ENCODE measurements around the gene IQSEC1.
"Not testable (repeated sequence)": the region's sequence is repeated elsewhere in the genome, so short reads cannot be mapped to it uniquely, and the experiment has no call there.

Gene IQSEC1

DNA sequence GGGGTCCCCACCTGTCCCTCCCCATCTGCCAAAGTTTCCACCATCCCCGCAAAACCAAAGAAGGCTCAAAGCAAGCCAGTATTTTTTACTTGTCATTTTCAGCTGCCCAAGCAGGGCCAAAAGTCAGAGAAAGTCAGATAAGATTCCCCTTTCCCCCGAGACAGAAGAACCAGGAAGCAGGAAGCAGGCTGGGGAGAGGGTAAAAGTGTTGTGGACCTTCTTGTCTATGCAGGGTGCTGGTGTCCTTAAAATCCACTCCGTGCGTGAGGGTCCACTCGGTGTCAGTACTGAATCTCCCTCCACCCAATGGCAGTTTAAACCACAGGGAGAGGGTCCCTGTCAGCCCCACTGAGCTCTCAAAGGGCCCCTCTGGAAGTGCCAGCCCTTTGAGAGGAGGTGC lies 211.6 kb downstream of the IQSEC1 start:
- DNase-seq (ENCODE audit: insufficient read length) = no peak
- TF ChIP-seq POLR2AphosphoS5 (IDR thresholded peaks at IDR 0.05; ENCODE audit: low read depth, low read length) (no peak), POLR2A (IDR thresholded peaks at IDR 0.05; ENCODE audit: low read depth, low read length) (no peak), TAF1 (IDR thresholded peaks at IDR 0.05; ENCODE audit: borderline replicate concordance, low read depth, low read length) (no peak)
- FAIRE-seq = no peak

DNA sequence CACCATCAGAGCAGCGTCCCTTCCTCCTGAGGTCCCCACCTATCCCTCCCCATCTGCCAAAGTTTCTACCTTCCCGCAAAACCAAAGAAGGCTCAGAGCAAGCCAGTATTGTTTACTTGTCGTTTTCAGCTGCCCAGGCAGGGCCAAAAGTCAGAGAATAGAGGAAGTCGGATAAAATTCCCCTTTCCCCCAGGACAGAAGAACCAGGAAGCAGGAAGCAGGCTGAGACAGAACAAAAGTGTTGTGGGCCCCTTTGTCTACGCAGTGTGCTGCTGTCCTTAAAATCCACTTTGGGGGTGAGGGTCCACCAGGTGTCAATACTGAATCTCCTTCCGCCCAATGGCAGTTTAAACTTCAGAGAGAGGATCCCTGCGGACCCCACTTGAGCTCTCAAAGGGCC lies 213.4 kb downstream of the IQSEC1 start:
- no peak for TF ChIP-seq TAF1 (IDR thresholded peaks at IDR 0.05; ENCODE audit: borderline replicate concordance, low read depth, low read length)
- TF ChIP-seq POLR2AphosphoS5 (IDR thresholded peaks at IDR 0.05; ENCODE audit: low read depth, low read length) = no peak
- TF ChIP-seq POLR2A (IDR thresholded peaks at IDR 0.05; ENCODE audit: low read depth, low read length) = no peak
- no peak for DNase-seq (ENCODE audit: insufficient read length)
- no peak for FAIRE-seq

DNA sequence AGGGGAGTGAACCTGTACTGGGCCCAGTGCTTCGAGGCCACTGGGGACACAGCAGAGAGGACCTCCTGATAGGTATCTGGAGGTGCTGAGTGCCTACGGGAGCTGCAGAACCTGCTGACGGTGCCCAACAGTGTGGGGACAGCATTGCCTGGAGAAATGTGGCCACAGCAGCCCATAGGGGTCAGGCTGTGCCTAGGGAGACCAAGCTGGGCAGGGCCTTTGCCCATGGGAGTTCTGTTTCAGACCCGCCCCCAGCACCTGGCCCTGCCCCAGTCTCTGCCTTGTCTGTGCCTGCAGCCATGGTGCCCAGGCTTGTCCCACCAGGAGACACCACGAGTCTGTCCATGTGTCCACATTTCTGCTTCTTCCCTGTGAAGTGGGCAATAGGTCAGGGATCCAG lies 216.6 kb downstream of the IQSEC1 start:
- FAIRE-seq (no peak), DNase-seq (ENCODE audit: insufficient read length) (no peak)
- TF ChIP-seq TAF1 (IDR thresholded peaks at IDR 0.05; ENCODE audit: borderline replicate concordance, low read depth, low read length) (no peak), POLR2AphosphoS5 (IDR thresholded peaks at IDR 0.05; ENCODE audit: low read depth, low read length) (no peak), POLR2A (IDR thresholded peaks at IDR 0.05; ENCODE audit: low read depth, low read length) (no peak)

- TF ChIP-seq POLR2AphosphoS5 (IDR thresholded peaks at IDR 0.05; ENCODE audit: low read depth, low read length) (no peak), TAF1 (IDR thresholded peaks at IDR 0.05; ENCODE audit: borderline replicate concordance, low read depth, low read length) (no peak), POLR2A (IDR thresholded peaks at IDR 0.05; ENCODE audit: low read depth, low read length) (no peak)
- DNase-seq (ENCODE audit: insufficient read length) (no peak), FAIRE-seq (no peak)
These were observed 218.7 kb downstream of the IQSEC1 start for GRCh38 chr3:12854565-12854964.

- FAIRE-seq; DNase-seq (ENCODE audit: insufficient read length): not testable (repeated sequence)
These were observed 219.4 kb downstream of the IQSEC1 start for GRCh38 chr3:12853847-12854246.

GRCh38 chr3:12852201-12852600 lies 221.0 kb downstream of the IQSEC1 start:
- TF ChIP-seq POLR2AphosphoS5 (IDR thresholded peaks at IDR 0.05; ENCODE audit: low read depth, low read length) (no peak), POLR2A (IDR thresholded peaks at IDR 0.05; ENCODE audit: low read depth, low read length) (no peak), TAF1 (IDR thresholded peaks at IDR 0.05; ENCODE audit: borderline replicate concordance, low read depth, low read length) (no peak)
- FAIRE-seq = no peak
- DNase-seq (ENCODE audit: insufficient read length) = no peak

All from GM12892 (cell line).